Stimulated activated naive CD8-positive, alpha-beta T cell treated with anti-CD3 and anti-CD28 coated beads, Interleukin-15, amount 100 ng/mL, for 72 hours (primary cell): Measurements from ENCODE around the gene WDR4.
"Not testable (repeated sequence)": the region's sequence is repeated elsewhere in the genome, so short reads cannot be mapped to it uniquely, and the experiment has no call there.

Experiments used
- ATAC-seq: fragments of 150-1000 bp; cut with Tn5 transposase; 2 replicates; pipeline ENCODE4 v1.10.0; 2021; ENCODE audit warnings: mild to moderate bottlenecking, moderate library complexity
- DNase-seq, 2 donors: peaks; one replicate each; pipeline ENCODE4 v3.0.0; 2021 to 2022
- H3K27ac Mint-ChIP-seq, 2 donors: one replicate each; pipeline ENCODE4 v1.8.0; 2022; ENCODE audit warnings: mild to moderate bottlenecking in 2 of 2, mixed read lengths in 2 of 2, moderate library complexity in 2 of 2
- H3K27me3 Mint-ChIP-seq: one replicate; pipeline ENCODE4 v1.8.0; 2022; ENCODE audit warnings: mixed read lengths
- H3K4me1 Mint-ChIP-seq: one replicate; pipeline ENCODE4 v1.8.0; 2022; ENCODE audit warnings: mild to moderate bottlenecking, mixed read lengths
- H3K4me3 Mint-ChIP-seq, 2 donors: one replicate each; pipeline ENCODE4 v1.8.0; 2022; ENCODE audit warnings: mild to moderate bottlenecking in 2 of 2, mixed read lengths in 2 of 2, moderate library complexity in 1 of 2
- H3K9me3 Mint-ChIP-seq, 2 donors: one replicate each; pipeline ENCODE4 v1.8.0; 2022; ENCODE audit warnings: mixed read lengths in 2 of 2

Gene WDR4, protein sequence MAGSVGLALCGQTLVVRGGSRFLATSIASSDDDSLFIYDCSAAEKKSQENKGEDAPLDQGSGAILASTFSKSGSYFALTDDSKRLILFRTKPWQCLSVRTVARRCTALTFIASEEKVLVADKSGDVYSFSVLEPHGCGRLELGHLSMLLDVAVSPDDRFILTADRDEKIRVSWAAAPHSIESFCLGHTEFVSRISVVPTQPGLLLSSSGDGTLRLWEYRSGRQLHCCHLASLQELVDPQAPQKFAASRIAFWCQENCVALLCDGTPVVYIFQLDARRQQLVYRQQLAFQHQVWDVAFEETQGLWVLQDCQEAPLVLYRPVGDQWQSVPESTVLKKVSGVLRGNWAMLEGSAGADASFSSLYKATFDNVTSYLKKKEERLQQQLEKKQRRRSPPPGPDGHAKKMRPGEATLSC

DNA sequence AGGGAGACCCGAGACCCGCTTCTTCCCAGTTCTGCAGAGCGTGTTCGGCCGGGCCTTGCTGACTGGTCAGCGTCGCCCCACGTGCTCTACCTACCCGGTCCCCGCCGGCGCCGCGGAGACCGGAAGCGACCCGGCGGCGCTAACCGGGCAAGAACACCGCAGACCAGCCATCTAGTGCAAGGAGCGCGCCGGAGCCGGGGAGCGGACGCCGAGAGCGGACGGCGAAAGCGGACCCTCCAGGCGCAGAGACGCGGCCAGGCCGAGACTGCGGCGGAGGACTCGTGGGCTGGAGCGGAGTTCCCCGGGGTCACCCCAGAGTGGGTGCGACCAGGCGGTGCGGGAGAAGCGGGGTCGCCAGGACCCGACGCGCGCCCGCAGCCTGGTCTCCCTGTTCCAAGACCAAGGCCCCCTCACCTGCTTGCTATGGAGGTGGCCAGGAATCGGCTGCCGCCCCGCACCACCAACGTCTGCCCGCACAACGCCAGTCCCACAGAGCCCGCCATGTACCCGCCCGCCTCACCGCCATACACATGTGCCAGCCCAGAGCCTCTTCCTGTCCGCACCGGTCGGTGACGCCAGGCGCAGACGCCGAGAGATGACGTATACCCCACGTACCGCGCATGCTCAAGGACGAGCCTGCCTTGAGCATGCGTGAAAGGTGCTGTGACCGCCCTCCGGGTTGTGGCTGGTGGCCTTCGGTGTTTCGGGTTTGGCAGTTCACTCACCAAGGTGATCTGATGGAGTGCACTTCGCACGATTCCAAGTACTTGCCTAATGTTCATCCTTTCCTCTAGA is at the start of gene WDR4:
Gene WDR4, minus strand, starts transcription at position 547 of the 795 bp plus-strand sequence. Its CDS starts 44 bp downstream, at position 503.
- ATAC-seq (peak; percentile 97), DNase-seq (peak; percentile 99)
- H3K27me3 Mint-ChIP-seq = no peaks in the 10 kb centered on the region
- no peaks in the 10 kb centered on the region for H3K9me3 Mint-ChIP-seq
- peaks cover 47% of the 10 kb centered on the region for H3K4me1 Mint-ChIP-seq
- peak within 1 kb of the TSS; percentile 97 to 99 for H3K27ac Mint-ChIP-seq
- H3K4me3 Mint-ChIP-seq = peak within 1 kb of the TSS; percentile 90 to 97

DNA sequence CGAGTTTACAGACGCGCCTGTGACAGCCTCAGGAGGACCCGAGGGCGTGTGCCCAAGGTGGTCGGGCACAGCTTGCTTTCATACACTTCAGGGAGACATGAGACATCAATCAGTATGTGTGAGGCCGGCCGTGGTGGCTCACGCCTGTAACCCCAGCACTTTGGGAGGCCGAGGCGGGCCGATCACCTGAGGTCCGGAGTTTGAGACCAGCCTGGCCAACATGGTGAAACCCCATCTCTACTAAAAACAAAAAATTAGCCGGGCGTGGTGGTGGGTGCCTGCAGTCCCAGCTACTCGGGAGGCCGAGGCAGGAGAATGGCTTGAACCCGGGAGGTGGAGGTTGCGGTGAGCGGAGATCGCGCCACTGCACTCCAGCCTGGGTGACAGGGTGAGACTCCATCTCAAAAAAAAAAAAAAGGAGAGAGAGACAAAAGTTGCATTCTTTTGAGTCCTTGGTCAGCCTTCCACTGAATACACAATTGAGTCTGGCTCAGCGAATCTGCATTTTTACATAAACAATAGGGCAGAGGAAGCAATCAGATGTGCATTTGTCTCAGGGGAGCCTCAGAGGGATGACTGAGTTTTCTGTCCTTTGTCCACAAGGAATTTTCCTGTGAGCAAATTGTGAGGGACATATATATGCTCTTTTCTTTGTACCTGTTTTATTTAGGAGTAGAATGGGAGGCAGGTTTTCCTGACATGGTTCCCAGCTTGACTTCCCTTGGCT is 48.3 kb upstream of the WDR4 start:
- DNase-seq, H3K27me3 Mint-ChIP-seq, H3K4me3 Mint-ChIP-seq, H3K9me3 Mint-ChIP-seq, ATAC-seq: not testable (repeated sequence)
- Mint-ChIP-seq H3K27ac (peak overlapping the region in 1 of 2 donors; percentile 49), H3K4me1 (peaks cover 18% of the 10 kb centered on the region)

DNA sequence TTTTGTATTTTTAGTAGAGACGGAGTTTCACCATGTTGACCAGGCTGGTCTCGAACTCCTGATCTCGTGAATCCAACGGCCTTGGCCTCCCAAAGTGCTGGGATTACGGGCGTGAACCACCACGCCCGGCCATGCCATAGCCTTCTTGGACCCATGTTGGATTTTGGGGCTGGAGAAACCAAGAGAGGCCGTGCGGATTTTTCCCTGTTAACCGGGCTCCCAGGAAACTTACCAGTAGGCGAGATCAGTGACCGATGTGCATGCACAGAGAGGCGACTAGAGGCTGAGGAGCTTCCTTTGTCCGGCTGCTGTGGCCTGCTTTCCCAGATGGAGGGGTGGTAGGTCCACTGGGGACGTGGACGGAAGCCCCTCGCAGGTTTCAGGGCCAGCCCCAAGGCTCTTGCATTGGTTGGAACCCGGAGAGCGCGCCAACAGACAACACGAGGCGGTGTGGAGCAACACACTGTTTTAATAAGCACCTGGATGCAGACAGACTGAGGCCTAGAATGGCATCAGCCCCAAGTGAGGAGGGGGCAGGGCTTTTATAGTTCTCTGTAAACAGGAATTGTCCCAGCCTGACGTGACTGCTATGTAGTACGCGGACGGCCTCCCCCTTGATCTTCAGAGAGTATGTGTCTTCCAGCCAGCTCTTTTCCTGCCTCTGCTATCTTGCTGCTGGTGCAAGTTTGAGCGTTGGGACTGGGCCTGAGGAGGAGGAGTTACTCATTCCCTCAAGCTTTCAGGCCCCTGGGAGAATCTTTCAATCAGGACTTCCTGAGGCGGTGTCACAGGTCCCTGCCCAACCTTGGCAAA is 46.0 kb upstream of the WDR4 start, which contains the start of gene ERVH48-1:
Gene ERVH48-1, minus strand, starts transcription at position 517 of the 813 bp plus-strand sequence. CDS start 6,624 bp downstream, outside the sequence.
- ATAC-seq = no peak
- peaks cover 16% of the 10 kb centered on the region for H3K4me1 Mint-ChIP-seq
- H3K9me3 Mint-ChIP-seq = no peaks in the 10 kb centered on the region
- H3K27me3 Mint-ChIP-seq = no peaks in the 10 kb centered on the region
- DNase-seq = no peak
- peak within 1 kb of the TSS in 1 of 2 donors; percentile 95 for H3K27ac Mint-ChIP-seq
- peak within 1 kb of the TSS; percentile 55 to 61 for H3K4me3 Mint-ChIP-seq

DNA sequence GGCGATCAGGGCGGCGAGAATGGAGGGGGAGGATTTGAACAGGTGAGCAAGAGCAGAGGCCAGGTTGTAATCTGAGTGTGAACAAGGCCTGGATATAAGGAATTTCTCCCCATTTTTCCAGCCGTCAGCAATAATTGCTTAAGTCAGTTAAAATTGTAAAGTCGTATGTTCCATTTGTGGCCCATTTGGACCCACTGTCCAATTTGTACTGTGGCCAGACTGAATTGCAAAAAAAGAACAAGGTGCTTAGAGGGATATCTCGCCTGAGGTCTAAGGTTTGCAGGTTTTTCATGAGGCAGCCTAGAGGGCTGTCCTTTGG is 45.1 kb upstream of the WDR4 start:
- Mint-ChIP-seq H3K4me3 (peak overlapping the region; percentile 55 to 61), H3K27me3 (no peaks in the 10 kb centered on the region), H3K4me1 (peaks cover 16% of the 10 kb centered on the region), H3K9me3 (no peaks in the 10 kb centered on the region), H3K27ac (peak overlapping the region; percentile 14 to 95)
- DNase-seq (no peak), ATAC-seq (no peak)

DNA sequence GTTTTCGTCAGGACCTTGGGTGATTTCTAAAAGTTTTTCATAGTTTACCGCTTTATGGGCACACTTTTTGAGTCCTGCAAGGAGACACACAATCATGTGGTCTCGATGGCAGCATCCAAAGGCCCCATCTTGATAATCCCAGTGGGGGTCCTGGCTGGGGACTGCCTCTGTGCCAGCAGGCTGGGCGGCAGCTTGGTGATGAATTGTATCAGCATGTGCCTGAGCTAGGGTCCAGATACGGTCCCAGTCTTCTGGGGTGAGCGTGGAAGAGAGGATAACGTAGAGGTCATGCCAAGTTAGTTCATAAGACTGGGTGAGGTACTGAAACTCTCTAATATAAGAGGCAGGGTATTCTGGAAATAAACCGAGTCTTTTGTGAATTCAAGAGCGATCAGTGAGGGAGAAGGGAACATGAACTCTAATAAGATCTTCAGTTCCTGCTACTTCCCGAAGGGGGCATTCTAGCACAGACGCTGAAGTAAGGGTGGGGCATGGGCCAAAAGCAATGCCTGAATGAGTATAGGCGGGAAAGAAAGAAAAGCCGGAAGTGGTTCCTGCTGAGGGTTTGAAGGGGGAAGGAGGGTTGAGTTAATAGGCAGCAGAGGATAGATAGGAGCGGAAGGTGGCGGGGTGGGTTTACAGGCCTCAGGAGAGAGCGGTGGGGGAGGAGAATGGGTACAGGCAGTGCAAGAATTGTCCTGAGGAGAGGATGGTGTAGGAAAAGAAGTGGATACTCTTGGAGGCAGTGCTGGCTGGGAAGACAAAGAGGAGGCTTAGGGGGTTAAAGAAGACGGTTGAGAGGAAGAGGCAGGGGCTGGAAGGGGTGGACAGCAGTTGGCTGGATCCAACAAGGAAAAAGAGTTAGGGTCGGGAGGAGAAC is 44.5 kb upstream of the WDR4 start:
- Mint-ChIP-seq H3K27me3 (no peaks in the 10 kb centered on the region), H3K4me3 (peak overlapping the region; percentile 55 to 61), H3K4me1 (peaks cover 16% of the 10 kb centered on the region), H3K27ac (peak overlapping the region; percentile 14 to 95), H3K9me3 (no peaks in the 10 kb centered on the region)
- peak; percentile 99 for ATAC-seq
- peak; percentile 80 to 84 for DNase-seq

DNA sequence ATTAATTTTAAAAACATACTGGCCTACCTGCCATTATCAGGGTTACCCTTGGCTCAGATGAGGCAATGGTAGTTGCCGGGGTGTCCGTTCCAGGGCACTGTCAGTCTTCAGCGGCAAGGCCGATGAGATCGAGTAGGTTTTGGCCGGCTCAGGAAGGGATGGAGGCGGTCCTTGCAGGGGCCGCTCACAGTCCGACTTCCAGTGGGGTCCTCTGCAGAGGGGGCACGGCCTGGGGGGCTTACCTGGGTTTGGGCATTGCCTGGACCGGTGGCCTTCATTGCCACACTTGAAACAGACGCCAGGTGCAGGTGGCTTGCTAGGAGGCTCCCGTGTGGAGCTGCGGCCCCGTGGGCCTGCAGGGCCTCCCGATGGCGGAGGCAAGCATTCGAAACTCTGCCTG is 43.6 kb upstream of the WDR4 start:
- no peak overlapping the region for H3K27ac Mint-ChIP-seq
- no peaks in the 10 kb centered on the region for H3K9me3 Mint-ChIP-seq
- ATAC-seq (no peak), DNase-seq (no peak)
- H3K4me1 Mint-ChIP-seq = peaks cover 16% of the 10 kb centered on the region
- H3K4me3 Mint-ChIP-seq = no peak overlapping the region
- no peaks in the 10 kb centered on the region for H3K27me3 Mint-ChIP-seq

DNA sequence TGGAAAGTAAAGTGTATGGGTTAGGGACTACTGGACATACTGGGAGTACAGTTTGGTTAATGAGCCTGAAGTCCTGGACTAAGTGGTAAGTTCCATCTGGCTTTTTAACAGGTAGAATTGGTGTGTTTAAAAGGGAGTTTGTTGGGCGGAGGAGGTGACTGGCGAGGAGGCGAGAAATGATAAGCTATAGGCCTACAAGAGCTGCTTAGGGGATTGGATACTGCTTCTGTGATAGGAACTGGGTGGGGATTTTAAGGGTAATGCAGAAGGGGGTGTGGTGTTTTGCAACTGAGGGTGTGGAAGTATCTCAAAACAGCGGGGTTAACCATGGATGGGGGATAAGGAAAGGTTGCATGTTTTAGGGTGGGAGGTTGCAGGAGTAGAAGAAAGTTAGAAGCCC is 42.6 kb upstream of the WDR4 start:
- ATAC-seq = no peak
- no peak for DNase-seq
- Mint-ChIP-seq H3K4me3 (no peak overlapping the region), H3K4me1 (peaks cover 16% of the 10 kb centered on the region), H3K27ac (no peak overlapping the region), H3K27me3 (no peaks in the 10 kb centered on the region), H3K9me3 (no peaks in the 10 kb centered on the region)

DNA sequence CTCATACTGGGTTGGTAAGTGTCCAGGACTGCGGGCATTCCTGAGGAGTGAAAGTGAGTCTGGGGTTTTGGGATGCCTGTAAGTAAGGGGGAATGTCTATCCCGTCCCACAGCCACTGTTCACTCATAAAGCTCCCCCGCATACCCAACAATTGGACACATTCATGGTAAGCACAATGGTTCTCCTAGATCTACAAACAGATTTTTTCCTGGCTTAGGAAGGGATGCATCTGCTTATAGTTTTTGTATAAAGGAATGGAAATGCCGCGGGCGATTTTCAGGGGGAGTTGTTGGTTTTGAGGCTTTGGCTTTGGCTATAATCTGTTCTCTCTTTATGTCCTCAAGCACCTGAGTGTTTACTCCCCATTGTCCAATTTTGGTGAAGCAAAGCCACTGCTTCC is 39.0 kb upstream of the WDR4 start:
- H3K4me3 Mint-ChIP-seq = no peak overlapping the region
- ATAC-seq = no peak
- no peak for DNase-seq
- H3K4me1 Mint-ChIP-seq = peaks cover 3% of the 10 kb centered on the region
- H3K27me3 Mint-ChIP-seq = no peaks in the 10 kb centered on the region
- no peaks in the 10 kb centered on the region for H3K9me3 Mint-ChIP-seq
- H3K27ac Mint-ChIP-seq = no peak overlapping the region

DNA sequence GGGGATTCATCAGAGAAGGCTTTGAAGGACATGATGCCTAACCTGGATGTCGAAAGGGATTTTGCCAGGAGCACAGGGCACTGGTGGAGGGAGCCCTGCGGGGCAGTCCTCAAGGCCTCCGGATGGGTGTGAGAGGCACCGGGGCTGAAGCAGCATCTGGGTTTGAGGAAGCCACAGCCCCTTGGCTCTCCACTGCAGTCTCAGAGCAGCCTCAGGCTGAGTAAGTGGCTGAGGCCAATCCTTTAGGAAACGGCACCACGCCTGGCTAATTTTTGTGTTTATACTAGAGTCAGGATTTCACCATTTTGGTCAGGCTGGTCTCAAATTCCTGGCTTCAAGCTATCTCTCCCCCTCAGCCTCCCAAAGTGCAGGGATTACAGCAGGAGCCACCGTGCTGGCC is 34.1 kb upstream of the WDR4 start:
- H3K27ac Mint-ChIP-seq = peak overlapping the region in 1 of 2 donors; percentile 63
- H3K9me3 Mint-ChIP-seq = no peaks in the 10 kb centered on the region
- no peaks in the 10 kb centered on the region for H3K27me3 Mint-ChIP-seq
- no peak overlapping the region for H3K4me3 Mint-ChIP-seq
- H3K4me1 Mint-ChIP-seq = no peaks in the 10 kb centered on the region
- no peak for ATAC-seq
- DNase-seq = no peak

DNA sequence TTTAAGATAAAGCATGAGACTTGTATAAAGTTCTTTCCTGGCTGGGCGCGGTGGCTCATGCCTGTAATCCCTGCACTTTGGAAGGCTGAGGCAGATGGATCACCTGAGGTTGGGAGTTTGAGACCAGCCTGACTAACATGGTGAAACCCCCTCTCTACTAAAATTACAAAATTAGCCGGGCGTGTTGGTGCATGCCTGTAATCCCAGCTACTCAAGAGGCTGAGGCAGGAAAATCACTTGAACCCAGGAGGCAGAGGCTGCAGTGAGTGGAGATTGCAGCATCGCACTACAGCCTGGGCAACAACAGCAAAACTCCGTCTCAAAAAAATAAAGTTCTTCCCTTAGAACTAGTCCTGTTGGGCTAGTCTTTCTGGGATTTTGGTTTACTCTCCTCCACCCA is 32.6 kb upstream of the WDR4 start:
- not testable (repeated sequence) for ATAC-seq, H3K9me3 Mint-ChIP-seq, H3K27ac Mint-ChIP-seq, H3K27me3 Mint-ChIP-seq, DNase-seq, H3K4me1 Mint-ChIP-seq, H3K4me3 Mint-ChIP-seq

DNA sequence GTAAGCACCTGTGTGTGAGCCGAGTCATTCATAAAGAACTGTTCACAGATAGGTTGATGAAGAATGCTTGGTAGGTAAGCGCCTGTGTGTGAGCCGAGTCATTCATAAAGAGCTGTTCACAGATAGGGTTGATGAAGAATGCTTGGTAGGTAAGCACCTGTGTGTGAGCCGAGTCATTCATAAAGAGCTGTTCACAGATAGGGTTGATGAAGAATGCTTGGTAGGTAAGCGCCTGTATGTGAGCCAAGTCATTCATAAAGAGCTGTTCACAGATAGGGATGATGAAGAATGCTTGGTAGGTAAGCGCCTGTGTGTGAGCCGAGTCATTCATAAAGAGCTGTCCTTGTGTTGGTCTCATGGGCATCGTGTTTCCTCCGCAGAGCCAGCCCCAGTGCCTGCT is 29.1 kb upstream of the WDR4 start:
- not testable (repeated sequence) for H3K27me3 Mint-ChIP-seq, ATAC-seq, H3K4me1 Mint-ChIP-seq, H3K4me3 Mint-ChIP-seq, H3K27ac Mint-ChIP-seq, DNase-seq, H3K9me3 Mint-ChIP-seq

DNA sequence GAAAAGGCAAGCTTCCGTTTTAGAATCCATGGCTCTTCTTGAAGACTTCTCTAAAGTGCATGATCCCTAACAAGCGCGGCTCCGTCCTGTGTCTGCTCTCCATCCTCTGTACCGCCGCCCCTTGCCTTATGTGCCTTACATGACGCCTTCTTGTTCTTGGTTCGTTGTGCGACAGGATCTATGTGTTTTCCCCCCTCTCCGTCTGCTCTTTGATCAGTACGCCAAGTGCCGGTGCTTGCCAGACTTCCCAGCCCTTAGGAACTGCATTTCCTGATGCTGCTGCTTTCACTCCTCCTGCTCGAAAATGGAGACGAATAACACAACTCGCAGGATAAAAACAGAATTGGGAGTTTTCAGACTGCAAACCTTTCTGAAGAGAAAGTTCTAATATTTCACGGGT is 26.9 kb upstream of the WDR4 start:
- ATAC-seq = no peak
- Mint-ChIP-seq H3K27me3 (no peaks in the 10 kb centered on the region), H3K4me1 (no peaks in the 10 kb centered on the region), H3K9me3 (no peaks in the 10 kb centered on the region), H3K27ac (no peak overlapping the region), H3K4me3 (no peak overlapping the region)
- DNase-seq = no peak

DNA sequence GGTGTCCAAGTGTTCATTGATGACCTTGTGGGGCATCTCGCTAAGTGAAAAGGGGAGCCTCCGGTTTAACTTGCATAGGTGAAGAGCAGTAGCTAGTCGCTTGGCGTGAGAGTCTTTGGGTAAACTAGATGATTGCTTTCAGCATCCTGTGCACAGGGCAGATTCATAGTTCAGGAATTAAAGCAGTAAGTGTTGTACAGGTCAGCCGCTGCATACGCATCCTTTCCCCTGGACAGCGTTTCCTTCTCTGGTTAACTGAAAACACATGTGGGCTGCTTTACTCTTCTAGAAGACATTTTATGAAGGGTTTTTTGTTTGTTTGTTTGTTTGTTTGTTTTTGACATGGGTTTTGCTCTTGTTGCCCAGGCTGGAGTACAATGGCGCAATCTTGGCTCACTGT is 25.9 kb upstream of the WDR4 start:
- DNase-seq (no peak), ATAC-seq (no peak)
- Mint-ChIP-seq H3K4me3 (no peak overlapping the region), H3K9me3 (no peaks in the 10 kb centered on the region), H3K27me3 (no peaks in the 10 kb centered on the region), H3K27ac (peak overlapping the region in 1 of 2 donors; percentile 47), H3K4me1 (no peaks in the 10 kb centered on the region)

DNA sequence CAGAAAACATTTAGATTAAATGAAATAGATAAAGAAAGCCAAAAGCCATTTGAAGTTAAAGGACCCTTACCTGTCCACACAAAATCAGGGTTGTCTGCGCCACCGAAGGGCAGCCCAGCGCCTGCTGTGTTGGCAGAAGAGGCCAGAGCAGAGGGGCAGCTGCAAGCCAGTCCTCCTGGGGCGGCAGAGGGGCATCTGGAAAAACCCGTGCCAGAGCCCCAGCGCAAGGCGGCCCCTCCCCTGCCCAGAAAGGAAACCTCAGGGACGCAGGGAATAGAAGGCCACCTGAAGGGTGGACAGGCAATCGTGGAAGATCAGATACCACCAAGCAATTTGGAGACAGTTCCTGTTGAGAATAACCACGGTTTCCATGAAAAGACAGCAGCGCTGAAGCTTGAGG is 24.5 kb upstream of the WDR4 start:
- H3K4me3 Mint-ChIP-seq = no peak overlapping the region
- ATAC-seq = no peak
- no peak overlapping the region for H3K27ac Mint-ChIP-seq
- H3K27me3 Mint-ChIP-seq = no peaks in the 10 kb centered on the region
- no peaks in the 10 kb centered on the region for H3K9me3 Mint-ChIP-seq
- no peaks in the 10 kb centered on the region for H3K4me1 Mint-ChIP-seq
- DNase-seq = no peak
